HG02571 (cell line): Measurements from ENCODE around the gene L3MBTL4.
"Not testable (repeated sequence)": the region's sequence is repeated elsewhere in the genome, so short reads cannot be mapped to it uniquely, and the experiment has no call there.

Experiments used
- ATAC-seq: cut with Tn5 transposase; IDR thresholded peaks from one replicate; pipeline ENCODE4 v1.9.1; 2021; ENCODE audit warnings: mild to moderate bottlenecking, moderate library complexity; ENCODE audit not compliant: unreplicated experiment

L3MBTL4 gene

GRCh38 chr18:6202861-6203260, 211.8 kb downstream of the L3MBTL4 start:
- ATAC-seq, result no peak

- ATAC-seq, result no peak
These were observed 214.4 kb downstream of the L3MBTL4 start for GRCh38 chr18:6200204-6200774.

- ATAC-seq, result no peak
These were observed 214.9 kb downstream of the L3MBTL4 start for GRCh38 chr18:6199777-6200176.

- ATAC-seq, result no peak
These were observed 216.1 kb downstream of the L3MBTL4 start for GRCh38 chr18:6198585-6198984.

GRCh38 chr18:6194640-6195039, 220.1 kb downstream of the L3MBTL4 start:
- no peak for ATAC-seq

- not testable (repeated sequence) for ATAC-seq
These were observed 228.9 kb downstream of the L3MBTL4 start for GRCh38 chr18:6185782-6186181.

GRCh38 chr18:6174983-6175745, 239.5 kb downstream of the L3MBTL4 start:
- ATAC-seq, result no peak

GRCh38 chr18:6170604-6171003, 244.1 kb downstream of the L3MBTL4 start:
- no peak for ATAC-seq

- no peak for ATAC-seq
These were observed 253.2 kb downstream of the L3MBTL4 start for GRCh38 chr18:6161549-6161948.

- ATAC-seq, result no peak
These were observed 255.3 kb downstream of the L3MBTL4 start for GRCh38 chr18:6159426-6159825.

- ATAC-seq, result no peak
These were observed 255.8 kb downstream of the L3MBTL4 start for GRCh38 chr18:6158958-6159357.

- ATAC-seq, result no peak
These were observed 258.3 kb downstream of the L3MBTL4 start for GRCh38 chr18:6156446-6156845.

- ATAC-seq, result no peak
These were observed 259.0 kb downstream of the L3MBTL4 start for GRCh38 chr18:6155707-6156106.

GRCh38 chr18:6150430-6150829, 264.3 kb downstream of the L3MBTL4 start:
- no peak for ATAC-seq

- ATAC-seq, result no peak
These were observed 268.4 kb downstream of the L3MBTL4 start for GRCh38 chr18:6146307-6146661.

GRCh38 chr18:6145645-6146306, 268.9 kb downstream of the L3MBTL4 start:
- ATAC-seq, result no peak

GRCh38 chr18:6139007-6139406, 275.7 kb downstream of the L3MBTL4 start:
- no peak for ATAC-seq

- not testable (repeated sequence) for ATAC-seq
These were observed 278.8 kb downstream of the L3MBTL4 start for GRCh38 chr18:6135901-6136300.

- ATAC-seq, result not testable (repeated sequence)
These were observed 279.7 kb downstream of the L3MBTL4 start for GRCh38 chr18:6135029-6135428.

GRCh38 chr18:6132751-6133368, 281.9 kb downstream of the L3MBTL4 start:
- ATAC-seq, result no peak

- ATAC-seq, result no peak
These were observed 293.9 kb downstream of the L3MBTL4 start for GRCh38 chr18:6120820-6121279.

GRCh38 chr18:6119761-6120160, 294.9 kb downstream of the L3MBTL4 start:
- no peak for ATAC-seq
